ENCODE results near the gene BHMT.

The BHMT gene

DNA sequence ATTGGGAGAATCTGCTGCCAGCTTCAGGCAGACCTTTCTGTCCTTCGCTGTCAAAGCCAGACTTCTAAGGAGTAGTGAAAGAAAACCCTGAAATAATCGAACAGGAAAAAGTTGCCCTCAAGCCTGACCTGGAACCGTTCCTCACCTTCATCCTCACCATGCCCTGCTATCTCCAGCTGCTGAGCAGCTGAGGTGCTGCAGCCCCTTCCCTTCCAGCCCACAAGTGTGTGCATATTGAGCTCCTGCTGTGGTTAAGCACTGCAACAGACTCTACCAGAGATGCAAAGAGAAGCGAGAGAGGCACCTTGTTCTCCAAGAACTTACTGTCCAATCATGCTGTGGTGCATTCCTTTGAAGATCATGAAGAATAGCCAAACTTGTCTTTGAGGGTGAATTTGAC lies 23.1 kb upstream of the BHMT start:
- no peak for DNase-seq (ENCODE audit: low spot score)
- no peak for TF ChIP-seq CTCF (IDR thresholded peaks at IDR 0.05; ENCODE audit: borderline replicate concordance, control extremely low read depth, extremely low read depth, insufficient read depth, missing control alignments)
- in situ Hi-C loops (cut with MboI; ENCODE audit: low sequenced_read_pairs, unreplicated experiment), result no loop called here

DNA sequence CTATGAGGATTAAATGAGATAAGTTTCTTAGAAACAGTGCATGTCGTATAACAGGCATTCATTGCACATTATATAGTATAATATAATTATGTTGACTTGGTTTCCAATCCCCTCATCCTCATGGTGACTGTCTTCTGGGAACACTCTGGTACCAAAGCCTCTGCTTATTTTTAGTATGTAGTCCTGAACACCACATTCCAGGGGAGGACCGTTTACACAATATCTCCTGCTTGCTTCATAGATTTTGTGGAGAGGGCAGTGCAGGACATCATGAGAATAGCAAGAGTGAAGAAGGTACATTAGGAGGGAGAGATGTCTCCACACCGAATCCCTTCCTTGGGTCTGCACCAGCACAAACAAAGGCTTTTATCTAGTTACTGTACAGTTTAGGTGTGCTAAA lies 20.5 kb upstream of the BHMT start:
- no peak for DNase-seq (ENCODE audit: low spot score)
- TF ChIP-seq CTCF (IDR thresholded peaks at IDR 0.05; ENCODE audit: borderline replicate concordance, control extremely low read depth, extremely low read depth, insufficient read depth, missing control alignments), result no peak
- in situ Hi-C loops (cut with MboI; ENCODE audit: low sequenced_read_pairs, unreplicated experiment), result no loop called here

DNA sequence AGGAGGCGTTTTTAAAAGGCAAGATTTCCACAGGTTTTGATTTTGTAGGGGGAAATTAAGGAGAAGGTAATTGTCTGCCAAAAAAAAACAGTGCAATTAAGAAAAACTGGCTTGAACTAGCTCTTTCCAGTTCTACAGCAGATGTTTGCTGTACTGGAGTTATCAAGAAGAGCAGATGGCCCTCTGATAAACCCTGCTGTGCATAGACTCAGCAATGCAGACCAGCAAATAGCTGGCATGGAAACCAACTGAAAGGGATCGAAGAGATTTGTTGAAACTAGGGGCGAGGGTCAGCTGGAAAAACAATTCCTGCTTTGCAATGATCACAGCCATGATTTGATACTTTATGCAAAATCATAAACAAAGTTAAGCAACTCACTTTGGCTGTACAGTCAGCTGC lies 17.8 kb upstream of the BHMT start:
- TF ChIP-seq CTCF (IDR thresholded peaks at IDR 0.05; ENCODE audit: borderline replicate concordance, control extremely low read depth, extremely low read depth, insufficient read depth, missing control alignments), result no peak
- in situ Hi-C loops (cut with MboI; ENCODE audit: low sequenced_read_pairs, unreplicated experiment), result no loop called here
- no peak for DNase-seq (ENCODE audit: low spot score)

DNA sequence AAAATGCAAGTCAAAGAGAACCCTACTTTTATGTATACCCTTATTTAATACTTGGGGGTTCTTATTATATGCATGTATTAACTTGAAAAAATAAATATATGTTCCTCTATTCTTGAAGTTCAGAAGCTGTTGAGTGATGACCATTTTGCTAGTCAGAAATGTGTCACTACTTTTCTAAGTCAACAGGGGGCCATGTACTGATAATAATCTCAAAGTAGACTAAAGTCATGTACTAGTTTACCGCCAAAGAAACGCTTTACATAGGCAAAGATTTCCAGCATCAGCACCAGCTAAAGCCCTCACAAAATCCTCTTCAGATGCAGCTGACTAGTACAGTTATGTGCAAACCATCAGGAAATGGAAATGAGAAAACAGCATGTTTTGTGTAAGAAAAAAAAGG lies 5.7 kb upstream of the BHMT start:
- in situ Hi-C loops (cut with MboI; ENCODE audit: low sequenced_read_pairs, unreplicated experiment), result no loop called here
- DNase-seq (ENCODE audit: low spot score), result no peak
- no peak for TF ChIP-seq CTCF (IDR thresholded peaks at IDR 0.05; ENCODE audit: borderline replicate concordance, control extremely low read depth, extremely low read depth, insufficient read depth, missing control alignments)

DNA sequence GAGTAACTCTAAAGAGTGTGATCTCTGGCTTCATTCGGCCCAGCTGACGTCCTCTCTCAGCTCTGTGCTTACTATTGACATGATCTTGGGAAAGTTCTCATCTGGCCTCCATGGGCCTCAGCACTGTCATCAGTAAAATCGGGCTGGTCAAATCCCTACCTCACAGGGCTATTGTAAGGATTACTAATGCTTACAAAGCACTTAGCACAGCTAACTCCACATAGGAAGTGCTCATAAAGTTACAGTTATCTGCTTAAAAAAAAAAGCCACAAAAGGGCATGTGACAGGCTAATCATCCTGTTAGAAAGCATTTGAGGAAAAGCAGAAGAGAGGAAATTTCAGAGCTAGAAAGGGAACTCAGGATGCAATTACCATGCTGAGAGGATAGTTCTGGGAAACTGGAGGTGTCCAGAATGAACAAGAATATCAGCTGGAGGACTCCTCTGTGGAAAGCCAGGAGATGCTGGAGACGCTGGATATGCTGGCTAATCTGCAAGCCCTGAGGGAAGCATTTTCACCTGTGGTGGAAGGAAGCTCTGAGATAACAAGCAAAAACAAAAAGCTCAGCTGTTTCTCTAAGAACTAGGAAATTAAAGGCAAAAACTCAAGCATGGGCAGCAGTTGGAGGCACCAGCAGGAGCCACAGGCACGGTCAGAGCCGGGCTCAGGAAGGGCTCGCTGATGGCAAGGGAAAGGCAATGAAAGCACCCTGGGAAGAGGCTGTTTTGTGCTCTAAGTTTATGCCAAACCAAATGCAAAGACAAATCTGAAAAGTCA lies 4.4 kb upstream of the BHMT start:
- in situ Hi-C loops (cut with MboI; ENCODE audit: low sequenced_read_pairs, unreplicated experiment), result no loop called here
- DNase-seq (ENCODE audit: low spot score), result no peak

GRCh38 chr5:79108086-79108485 lies 3.5 kb upstream of the BHMT start:
- TF ChIP-seq CTCF (IDR thresholded peaks at IDR 0.05; ENCODE audit: borderline replicate concordance, control extremely low read depth, extremely low read depth, insufficient read depth, missing control alignments), result no peak
- in situ Hi-C loops (cut with MboI; ENCODE audit: low sequenced_read_pairs, unreplicated experiment), result no loop called here
- DNase-seq (ENCODE audit: low spot score), result no peak

More for the DNA sequence above, 4.4 kb upstream of the BHMT start:
- TF ChIP-seq CTCF (IDR thresholded peaks at IDR 0.05; ENCODE audit: borderline replicate concordance, control extremely low read depth, extremely low read depth, insufficient read depth, missing control alignments), result no peak

All from GM13976 (cell line).